Fibroblast of lung (primary cell): ENCODE measurements around the gene BAG3. TPM values are rescaled to one million over a fixed set of nuclear protein-coding genes. Genes with fewer than 3 reads are reported as not detected.

Experiments used
- DNase-seq, 2 donors: peaks; one replicate each; pipeline versions ENCODE4 v3.0.0 to v3.0.0-alpha.2; 2010; ENCODE audit warnings: low read depth in 2 of 2
- H2AFZ ChIP-seq: 2 replicates; pipeline ENCODE4 v1.5.1; 2012; ENCODE audit warnings: low read length, control low read depth, inconsistent platforms
- H3K27ac ChIP-seq: 2 replicates; pipeline ENCODE4 v1.5.1; 2011; ENCODE audit warnings: low read length, control low read depth; ENCODE audit not compliant: insufficient read depth
- H3K27me3 ChIP-seq: 2 replicates; pipeline ENCODE4 v1.5.1; 2011; ENCODE audit warnings: mild to moderate bottlenecking, low read length; ENCODE audit not compliant: control insufficient read depth, insufficient read depth
- H3K36me3 ChIP-seq: 2 replicates; pipeline ENCODE4 v1.5.1; 2011; ENCODE audit warnings: low read length; ENCODE audit not compliant: control insufficient read depth, insufficient read depth
- H3K4me1 ChIP-seq: 2 replicates; pipeline ENCODE4 v1.5.1; 2011; ENCODE audit warnings: low read length; ENCODE audit not compliant: control insufficient read depth, insufficient read depth; ENCODE audit errors: extremely low read depth
- H3K4me2 ChIP-seq: 2 replicates; pipeline ENCODE4 v1.5.1; 2011; ENCODE audit warnings: low read length, control low read depth; ENCODE audit not compliant: insufficient read depth; ENCODE audit errors: extremely low read depth
- H3K4me3 ChIP-seq, 4 experiments: fragments of 200-600 bp in 1 of 4; sonication (generic) in 1 of 4; replicated peaks in 1 of 4; 2 replicates each; pipeline ENCODE4 v1.5.1; 2011 to 2016; ENCODE audit warnings: low read length in 4 of 4, low read depth in 3 of 4, mild to moderate bottlenecking in 3 of 4, control low read depth in 2 of 4, inconsistent platforms in 1 of 4, mixed read lengths in 1 of 4; ENCODE audit not compliant: insufficient read depth in 1 of 4; ENCODE audit errors: control extremely low read depth in 1 of 4
- H3K79me2 ChIP-seq: 2 replicates; pipeline ENCODE4 v1.5.1; 2012; ENCODE audit warnings: mild to moderate bottlenecking, low read length, inconsistent platforms; ENCODE audit not compliant: control insufficient read depth, insufficient read depth
- H3K9ac ChIP-seq: 2 replicates; pipeline ENCODE4 v1.5.1; 2011; ENCODE audit warnings: mild to moderate bottlenecking, low read length, control low read depth; ENCODE audit not compliant: insufficient read depth
- H3K9me3 ChIP-seq: 2 replicates; pipeline ENCODE4 v1.5.1; 2012; ENCODE audit warnings: low read depth, low read length; ENCODE audit not compliant: control insufficient read depth, insufficient read depth
- H4K20me1 ChIP-seq: 2 replicates; pipeline ENCODE4 v1.5.1; 2011; ENCODE audit warnings: low read length; ENCODE audit not compliant: control insufficient read depth, insufficient read depth; ENCODE audit errors: extremely low read depth
- EZH2 ChIP-seq: IDR thresholded peaks from 2 replicates; pipeline ENCODE4 v1.5.1; 2012; ENCODE audit warnings: low read length, control low read depth, mild to moderate bottlenecking; ENCODE audit errors: missing control alignments
- polyA plus RNA-seq, 2 donors: library from polyadenylated mRNA; depleted of rRNA in 1 of 2; stranded (reverse) in 1 of 2; unstranded in 1 of 2; fragments of >200 nt; gene quantifications; 2 replicates each; pipeline ENCODE4 v1.2.1, GENCODE V29; 2011 to 2012; ENCODE audit warnings: missing spikeins in 1 of 2
- total RNA-seq: library from RNA; depleted of rRNA; stranded (reverse); fragments of >200 nt; gene quantifications from 2 replicates; pipeline ENCODE4 v1.2.1, GENCODE V29; 2014
- TF ChIP-seq, protein P1 (sequence below), 2 donors: IDR thresholded peaks in 1 of 2; conservative IDR thresholded peaks in 1 of 2; 1 replicate in 1 of 2; 2 replicates in 1 of 2; pipeline ENCODE4 v1.5.1; 2011 to 2012; ENCODE audit warnings: low read length in 2 of 2, control low read depth in 1 of 2, inconsistent platforms in 1 of 2, low read depth in 1 of 2, mild to moderate bottlenecking in 1 of 2

The BAG3 gene
- total and polyA plus RNA-seq, 2 donors (not counting 1 experiment from before 2014, with no cell fraction given) = 8.4 to 20.0 TPM

DNA sequence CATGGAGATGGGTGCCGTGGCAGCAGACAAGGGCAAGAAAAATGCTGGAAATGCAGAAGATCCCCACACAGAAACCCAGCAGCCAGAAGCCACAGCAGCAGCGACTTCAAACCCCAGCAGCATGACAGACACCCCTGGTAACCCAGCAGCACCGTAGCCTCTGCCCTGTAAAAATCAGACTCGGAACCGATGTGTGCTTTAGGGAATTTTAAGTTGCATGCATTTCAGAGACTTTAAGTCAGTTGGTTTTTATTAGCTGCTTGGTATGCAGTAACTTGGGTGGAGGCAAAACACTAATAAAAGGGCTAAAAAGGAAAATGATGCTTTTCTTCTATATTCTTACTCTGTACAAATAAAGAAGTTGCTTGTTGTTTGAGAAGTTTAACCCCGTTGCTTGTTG is 25.9 kb downstream of the BAG3 start:
- DNase-seq = no peak
- no peak overlapping the region for H3K9ac ChIP-seq

DNA sequence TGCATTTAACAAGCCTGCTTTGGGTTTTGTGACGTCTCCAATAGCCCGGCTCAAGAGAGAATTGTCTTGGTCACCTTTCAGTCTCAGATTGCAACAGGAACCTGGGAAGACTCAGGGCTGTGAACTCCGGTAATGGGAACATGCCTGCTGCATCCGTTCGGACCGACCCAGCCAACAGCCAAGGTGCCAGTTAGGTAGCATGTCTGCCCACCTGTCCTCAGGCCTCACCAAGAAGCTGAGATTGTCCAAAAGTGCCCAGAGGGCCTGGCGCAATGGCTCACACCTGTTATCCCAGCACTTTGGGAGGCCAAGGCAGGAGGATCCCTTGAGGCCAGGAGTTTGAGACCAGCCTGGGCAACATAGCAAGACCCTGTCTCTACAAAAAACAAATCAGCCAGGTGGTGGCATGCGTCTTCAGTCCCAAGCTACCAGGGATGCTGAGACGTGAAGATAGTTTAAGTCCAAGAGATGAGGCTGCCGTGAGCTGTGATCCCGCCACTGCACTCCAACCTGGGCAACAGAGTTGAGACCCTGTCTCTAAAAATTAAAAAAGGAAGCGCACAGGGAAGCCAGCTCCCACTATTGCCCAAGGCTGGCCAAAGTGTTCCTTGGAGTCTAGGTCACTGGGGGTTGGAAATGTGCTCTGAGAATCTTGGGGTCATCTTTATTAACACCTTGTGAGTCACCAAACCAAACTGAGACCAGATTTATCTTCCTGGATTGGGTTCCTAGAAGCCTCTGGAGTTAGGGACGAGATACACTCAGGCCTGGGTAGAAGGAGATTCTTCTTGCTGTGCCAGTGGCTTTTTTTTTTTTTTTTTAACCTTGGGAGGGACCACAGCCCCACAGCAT is 26.9 kb downstream of the BAG3 start:
- TF ChIP-seq, protein P1, sequence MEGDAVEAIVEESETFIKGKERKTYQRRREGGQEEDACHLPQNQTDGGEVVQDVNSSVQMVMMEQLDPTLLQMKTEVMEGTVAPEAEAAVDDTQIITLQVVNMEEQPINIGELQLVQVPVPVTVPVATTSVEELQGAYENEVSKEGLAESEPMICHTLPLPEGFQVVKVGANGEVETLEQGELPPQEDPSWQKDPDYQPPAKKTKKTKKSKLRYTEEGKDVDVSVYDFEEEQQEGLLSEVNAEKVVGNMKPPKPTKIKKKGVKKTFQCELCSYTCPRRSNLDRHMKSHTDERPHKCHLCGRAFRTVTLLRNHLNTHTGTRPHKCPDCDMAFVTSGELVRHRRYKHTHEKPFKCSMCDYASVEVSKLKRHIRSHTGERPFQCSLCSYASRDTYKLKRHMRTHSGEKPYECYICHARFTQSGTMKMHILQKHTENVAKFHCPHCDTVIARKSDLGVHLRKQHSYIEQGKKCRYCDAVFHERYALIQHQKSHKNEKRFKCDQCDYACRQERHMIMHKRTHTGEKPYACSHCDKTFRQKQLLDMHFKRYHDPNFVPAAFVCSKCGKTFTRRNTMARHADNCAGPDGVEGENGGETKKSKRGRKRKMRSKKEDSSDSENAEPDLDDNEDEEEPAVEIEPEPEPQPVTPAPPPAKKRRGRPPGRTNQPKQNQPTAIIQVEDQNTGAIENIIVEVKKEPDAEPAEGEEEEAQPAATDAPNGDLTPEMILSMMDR (conservative IDR thresholded peaks at IDR 0.05 in 1 of 2, IDR thresholded peaks at IDR 0.05 in 1 of 2; ENCODE audit: low read depth in 1 of 2, low read length in 2 of 2) = no peak
- no peak for TF ChIP-seq EZH2
- H3K9me3 ChIP-seq = no peaks in the 10 kb centered on the region
- peaks cover 30% of the 10 kb centered on the region for H3K4me1 ChIP-seq
- no peaks in the 10 kb centered on the region for H3K27me3 ChIP-seq
- H4K20me1 ChIP-seq = no peaks in the 10 kb centered on the region
- no peak overlapping the region for H3K4me3 ChIP-seq
- no peak overlapping the region for H3K9ac ChIP-seq
- no peak overlapping the region for H3K4me2 ChIP-seq
- peaks cover 5% of the 10 kb centered on the region for H3K79me2 ChIP-seq
- H3K36me3 ChIP-seq = peaks cover 9% of the 10 kb centered on the region
- H3K27ac ChIP-seq = peak overlapping the region; percentile 59
- no peak for DNase-seq
- no peak overlapping the region for H2AFZ ChIP-seq

More for the DNA sequence above, 25.9 kb downstream of the BAG3 start:
- H3K27me3 ChIP-seq = no peaks in the 10 kb centered on the region
- peaks cover 14% of the 10 kb centered on the region for H3K79me2 ChIP-seq
- no peaks in the 10 kb centered on the region for H4K20me1 ChIP-seq
- peaks cover 19% of the 10 kb centered on the region for H3K36me3 ChIP-seq
- peaks cover 29% of the 10 kb centered on the region for H3K4me1 ChIP-seq
- no peak overlapping the region for H3K4me2 ChIP-seq
- H3K4me3 ChIP-seq = no peak overlapping the region
- H3K9me3 ChIP-seq = no peaks in the 10 kb centered on the region
- no peak overlapping the region for H2AFZ ChIP-seq
- TF ChIP-seq EZH2 = no peak
- TF ChIP-seq, protein P1 (conservative IDR thresholded peaks at IDR 0.05 in 1 of 2, IDR thresholded peaks at IDR 0.05 in 1 of 2; ENCODE audit: low read depth in 1 of 2, low read length in 2 of 2) = no peak
- no peak overlapping the region for H3K27ac ChIP-seq

DNA sequence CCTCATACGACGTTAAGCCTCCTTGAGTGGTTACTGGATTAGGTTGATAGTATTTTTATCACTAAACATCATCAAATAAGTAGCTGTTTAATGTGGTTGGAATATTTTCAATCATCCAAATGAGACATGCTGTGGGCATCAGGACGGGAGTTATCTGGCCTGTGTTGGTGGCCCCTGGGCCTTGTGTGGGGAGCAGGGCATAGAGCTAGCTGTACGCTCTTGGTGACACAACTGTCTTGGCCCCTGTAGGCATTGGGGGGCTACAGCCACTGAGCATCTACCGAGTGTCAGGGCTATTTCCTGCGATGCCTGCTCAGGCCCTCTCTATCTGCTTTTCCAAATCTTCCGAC is 28.3 kb downstream of the BAG3 start:
- Histone ChIP-seq H3K79me2 (peaks cover 4% of the 10 kb centered on the region), H2AFZ (no peak overlapping the region), H3K36me3 (peaks cover 8% of the 10 kb centered on the region), H3K9me3 (no peaks in the 10 kb centered on the region), H3K4me2 (no peak overlapping the region), H4K20me1 (no peaks in the 10 kb centered on the region), H3K27me3 (no peaks in the 10 kb centered on the region), H3K4me3 (no peak overlapping the region), H3K27ac (no peak overlapping the region), H3K9ac (no peak overlapping the region), H3K4me1 (peaks cover 30% of the 10 kb centered on the region)
- TF ChIP-seq, protein P1 (conservative IDR thresholded peaks at IDR 0.05 in 1 of 2, IDR thresholded peaks at IDR 0.05 in 1 of 2; ENCODE audit: low read depth in 1 of 2, low read length in 2 of 2) = no peak
- no peak for DNase-seq
